Renal cortex interstitium (tissue), 11 donors: ENCODE measurements around the gene TRAF5. TPM values are rescaled to one million over a fixed set of nuclear protein-coding genes. Genes with fewer than 3 reads are reported as not detected.
"Not testable (repeated sequence)": the region's sequence is repeated elsewhere in the genome, so short reads cannot be mapped to it uniquely, and the experiment has no call there.

ENCODE experiments used
- DNase-seq, 11 donors: peaks; one replicate each; pipeline ENCODE4 v3.0.0-alpha.2; 2013; ENCODE audit warnings: low read depth in 9 of 11, low spot score in 4 of 11; ENCODE audit errors: extremely low read depth in 1 of 11
- polyA plus RNA-seq, 3 donors: library from polyadenylated mRNA; unstranded; fragments of 120-200 nt; gene quantifications; one replicate each; pipeline ENCODE4 v1.2.1, GENCODE V29; 2013; ENCODE audit not compliant: insufficient read length in 3 of 3

Gene TRAF5
- polyA plus RNA-seq, 3 donors: 13.2 to 29.0 (median 18.3) TPM

DNA sequence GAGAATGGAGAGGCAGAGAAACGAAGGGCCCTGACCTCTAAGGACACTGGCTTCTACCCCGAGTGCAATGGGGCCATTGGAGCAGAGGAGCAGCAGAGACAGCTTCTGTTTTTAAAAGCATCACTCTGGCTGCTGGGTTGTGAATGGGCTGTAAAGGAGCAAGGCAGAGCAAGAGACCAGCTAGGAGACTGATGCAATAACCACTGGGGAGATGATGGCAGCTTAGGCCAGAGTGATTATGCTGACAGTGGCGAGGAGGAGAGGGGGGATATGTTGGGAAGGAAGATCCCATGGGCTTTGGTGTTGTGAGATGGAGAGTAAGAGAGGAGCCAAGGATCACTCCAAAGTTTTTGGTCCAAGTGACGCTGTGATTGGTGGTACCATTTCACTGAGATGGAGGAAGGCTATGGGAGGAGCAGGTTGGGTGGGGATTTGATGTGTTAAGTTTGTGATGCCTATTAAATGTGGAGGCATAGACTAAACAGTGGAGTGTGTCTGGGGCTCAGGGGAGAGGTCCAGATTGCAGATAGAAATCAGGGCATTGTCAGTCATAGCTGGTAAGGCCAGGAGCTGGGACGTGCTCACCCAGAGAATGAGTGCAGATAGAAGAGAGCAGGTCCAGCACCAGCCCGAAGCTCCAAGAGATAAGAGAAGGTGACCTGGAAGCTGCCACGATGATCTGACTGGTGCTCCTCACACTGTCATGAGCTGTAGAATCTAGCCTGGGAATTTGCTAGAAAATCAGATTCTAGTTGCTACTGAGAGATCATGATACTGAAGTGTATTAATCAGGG lies 11.0 kb downstream of the TRAF5 start:
- no peak for DNase-seq

DNA sequence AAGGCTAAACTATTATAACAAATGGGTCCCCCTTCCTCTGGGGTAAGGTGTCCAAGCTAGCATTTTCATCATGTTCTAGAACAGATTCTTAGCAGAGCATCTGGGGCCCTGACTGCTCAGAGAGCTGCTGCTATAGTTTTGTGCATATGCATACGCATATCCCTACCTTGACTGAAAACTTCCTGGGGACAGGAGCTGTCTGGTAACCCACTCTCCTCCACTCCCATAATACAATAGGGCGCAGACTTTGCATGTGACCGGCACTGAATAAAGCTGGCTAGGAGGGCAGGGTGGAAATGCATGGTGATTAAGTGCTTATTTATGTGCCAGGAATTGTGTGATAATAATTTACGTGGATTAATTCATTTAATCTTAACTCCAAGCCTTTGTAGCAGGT lies 11.6 kb downstream of the TRAF5 start:
- no peak for DNase-seq

DNA sequence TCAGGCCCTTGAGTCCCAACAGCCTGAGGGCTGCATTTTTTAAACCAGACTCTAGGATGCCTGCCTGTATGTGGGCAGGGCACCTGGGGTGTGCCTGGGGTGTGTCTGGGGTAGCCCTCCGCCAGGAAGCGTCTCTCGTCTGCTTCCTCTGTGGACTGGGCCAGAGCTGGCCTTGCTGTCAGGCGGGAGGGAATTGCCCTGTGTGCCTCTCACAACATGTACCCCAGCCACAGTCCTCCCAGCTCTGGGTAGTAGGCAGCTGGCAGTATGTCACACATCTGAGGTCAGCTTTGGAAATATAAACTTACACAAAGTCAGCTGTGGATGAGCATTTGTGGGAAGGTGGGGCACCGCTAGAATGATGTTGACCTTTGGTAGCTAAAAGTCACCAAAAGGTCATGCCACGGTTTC lies 13.0 kb downstream of the TRAF5 start:
- no peak for DNase-seq

DNA sequence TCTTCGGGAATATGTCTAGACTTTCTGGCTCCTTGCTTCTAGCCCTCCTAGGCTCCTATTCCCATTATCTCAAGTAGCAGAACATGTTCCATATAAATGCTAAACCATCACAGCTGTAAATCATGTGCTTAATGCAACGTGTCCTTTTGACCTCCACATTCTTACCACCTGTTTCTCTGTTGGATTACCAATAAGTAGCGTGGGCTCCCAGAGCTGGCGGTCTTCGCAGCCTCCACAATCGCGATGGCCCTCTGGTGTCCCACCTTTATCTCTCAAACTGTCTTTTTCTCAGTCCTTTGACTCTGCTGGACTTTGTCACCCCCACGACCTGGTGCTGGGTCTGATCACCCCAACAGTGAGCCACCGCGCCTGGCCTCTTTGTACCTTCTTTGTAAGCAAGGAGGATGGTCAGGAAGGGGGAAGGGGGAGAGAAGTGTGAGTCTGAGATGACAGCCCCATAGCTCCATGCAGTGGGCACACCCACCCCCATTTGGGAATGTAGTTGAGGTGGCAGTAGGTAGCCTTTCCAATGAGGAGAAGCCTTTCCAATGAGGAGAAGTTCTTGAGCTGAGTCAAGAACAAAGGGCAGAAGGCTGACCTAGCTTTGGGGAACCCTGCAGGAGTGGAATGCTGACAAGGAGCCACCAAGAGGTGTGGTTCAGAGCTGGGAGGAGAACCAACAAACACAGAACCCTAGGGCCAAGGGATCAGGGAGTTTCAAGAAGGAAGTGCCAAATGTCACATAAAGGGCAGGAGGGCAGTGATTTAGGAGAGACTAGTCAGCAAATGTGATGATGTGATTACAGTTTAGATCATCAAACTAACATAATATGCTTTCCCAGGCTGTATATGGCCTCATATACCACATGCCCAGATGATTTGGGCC lies 14.2 kb downstream of the TRAF5 start:
- no peak for DNase-seq

DNA sequence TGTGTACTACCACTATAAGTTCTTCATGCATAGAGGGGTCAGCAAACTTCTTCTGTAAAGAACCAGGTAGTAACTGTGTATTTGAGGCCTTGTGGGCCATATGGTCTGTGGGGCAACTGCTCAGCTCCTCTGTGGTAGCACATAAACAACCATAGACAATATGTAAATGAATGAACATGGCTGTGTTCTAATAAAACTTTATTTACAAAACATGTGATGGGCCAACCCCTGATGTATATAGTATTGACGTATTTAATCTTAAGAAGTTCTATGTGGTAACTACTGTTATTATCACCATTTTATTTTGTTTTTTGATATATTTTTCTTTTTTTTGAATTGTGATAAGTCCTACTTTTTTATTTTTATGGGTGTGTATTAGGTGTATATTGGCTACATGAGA lies 15.4 kb downstream of the TRAF5 start:
- no peak for DNase-seq

DNA sequence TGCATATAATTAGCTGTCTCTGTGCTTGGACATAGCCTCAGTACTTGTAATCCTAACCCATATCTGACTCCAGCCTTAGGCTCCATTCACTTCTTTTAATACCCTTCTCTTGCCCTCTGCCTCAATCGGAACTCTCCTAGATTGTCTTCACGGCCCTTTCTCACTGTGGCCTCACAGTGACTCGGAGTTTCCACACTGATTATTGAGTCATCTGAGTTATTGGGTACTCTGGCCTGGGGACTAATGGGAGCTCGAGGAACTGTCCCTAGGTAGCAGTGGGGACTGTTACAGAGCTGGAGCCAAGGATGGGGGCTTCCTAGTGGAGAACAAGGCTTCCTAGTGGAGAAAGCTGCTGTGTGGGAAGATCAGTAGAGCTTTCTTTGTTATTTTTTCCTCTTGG lies 17.0 kb downstream of the TRAF5 start:
- DNase-seq: no peak

DNA sequence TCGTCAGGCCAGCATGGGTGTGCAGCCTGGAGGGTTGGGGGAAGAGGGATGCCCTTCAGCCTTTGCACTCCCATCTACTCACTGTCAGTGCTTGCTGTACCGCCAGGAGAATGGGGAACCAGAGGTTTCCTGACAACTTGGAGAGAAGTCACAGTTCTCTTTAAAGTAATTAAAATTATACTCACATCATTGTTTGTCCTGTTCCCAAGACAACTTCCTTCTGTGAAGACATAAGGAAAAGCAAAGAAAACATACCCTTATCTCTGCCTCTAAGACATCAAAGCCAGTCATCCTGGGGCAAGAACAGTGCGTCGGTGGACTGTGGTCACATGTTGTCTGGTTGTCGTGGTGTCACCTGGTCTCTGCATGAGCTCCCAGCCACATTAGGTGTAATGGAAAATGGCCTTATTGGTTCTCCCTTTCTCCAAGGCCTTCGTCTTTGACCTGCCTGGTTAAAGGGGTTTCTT lies 17.6 kb downstream of the TRAF5 start:
- no peak for DNase-seq

DNA sequence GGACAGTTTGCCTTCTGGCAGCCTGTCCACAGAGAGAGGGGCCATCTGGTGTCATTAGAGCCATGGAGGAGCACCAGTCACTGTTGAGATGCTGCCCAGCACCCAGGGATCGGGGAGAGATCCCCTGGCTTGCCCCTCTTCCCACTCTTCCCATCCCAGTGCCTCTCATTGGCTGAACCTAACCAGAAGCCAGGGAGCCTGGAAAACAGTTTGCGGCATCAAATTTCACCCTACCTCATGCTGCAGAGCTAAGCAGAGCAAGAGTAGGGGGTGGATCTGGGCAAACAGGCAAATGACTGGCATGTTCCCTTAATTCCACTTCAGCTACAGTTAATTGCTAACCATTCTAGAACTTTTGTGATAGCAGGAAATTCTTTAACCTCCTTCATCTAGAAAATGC lies 19.1 kb downstream of the TRAF5 start:
- DNase-seq: no peak

DNA sequence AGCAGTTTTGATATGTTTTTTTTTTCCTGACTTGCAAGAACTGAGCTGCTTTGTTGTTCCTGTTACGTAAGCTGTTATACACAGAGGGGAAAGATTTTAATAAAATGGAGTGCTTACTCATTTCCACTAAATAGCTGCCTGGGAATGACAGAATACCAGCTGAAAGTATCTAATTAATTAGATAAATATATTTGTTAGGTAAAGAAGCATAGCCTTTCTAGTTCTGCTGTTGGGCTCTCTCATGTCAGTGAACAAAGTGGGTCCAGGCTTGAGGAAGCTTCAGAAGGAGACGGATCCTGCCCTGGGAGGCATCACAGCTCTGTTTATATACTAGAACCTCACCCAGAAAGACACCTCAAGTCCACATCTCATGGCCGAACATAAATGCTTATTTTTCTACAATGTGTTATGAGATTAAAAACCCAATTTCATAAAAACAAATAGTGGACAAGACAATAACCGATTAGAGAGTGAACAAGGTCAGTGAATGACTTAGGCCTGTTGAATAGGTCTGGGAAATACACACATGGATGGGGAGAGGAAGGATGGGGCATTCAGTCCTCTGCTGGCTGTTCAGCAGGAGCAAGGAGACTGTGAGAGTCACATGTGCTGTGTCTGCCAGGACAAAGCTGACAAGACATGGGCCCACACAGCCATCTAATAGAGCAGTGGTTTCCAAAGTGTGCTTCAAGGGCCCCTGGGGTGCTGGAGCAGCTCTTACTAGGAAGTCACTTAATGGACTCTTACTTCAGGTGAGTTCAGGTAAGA lies 20.6 kb downstream of the TRAF5 start:
- DNase-seq: no peak

DNA sequence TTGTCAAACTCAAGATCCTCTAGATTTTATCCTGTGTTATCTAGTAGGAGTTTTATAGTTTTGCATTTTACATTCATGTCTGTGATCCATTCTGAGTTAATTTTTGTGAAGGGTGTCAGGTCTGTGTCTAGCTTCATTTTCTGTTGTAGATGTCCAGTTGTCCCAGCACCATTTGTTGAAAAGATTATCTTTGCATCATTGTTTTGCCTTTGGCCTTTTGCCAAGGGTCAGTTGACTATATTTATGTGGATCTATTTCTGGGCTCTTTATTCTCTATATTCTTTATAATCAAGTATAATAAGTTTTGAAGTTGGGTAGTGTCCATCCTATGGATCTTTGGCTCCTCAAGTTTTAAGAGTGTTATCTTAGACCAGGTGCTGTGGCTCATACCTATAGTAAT lies 21.9 kb downstream of the TRAF5 start:
- no peak for DNase-seq

DNA sequence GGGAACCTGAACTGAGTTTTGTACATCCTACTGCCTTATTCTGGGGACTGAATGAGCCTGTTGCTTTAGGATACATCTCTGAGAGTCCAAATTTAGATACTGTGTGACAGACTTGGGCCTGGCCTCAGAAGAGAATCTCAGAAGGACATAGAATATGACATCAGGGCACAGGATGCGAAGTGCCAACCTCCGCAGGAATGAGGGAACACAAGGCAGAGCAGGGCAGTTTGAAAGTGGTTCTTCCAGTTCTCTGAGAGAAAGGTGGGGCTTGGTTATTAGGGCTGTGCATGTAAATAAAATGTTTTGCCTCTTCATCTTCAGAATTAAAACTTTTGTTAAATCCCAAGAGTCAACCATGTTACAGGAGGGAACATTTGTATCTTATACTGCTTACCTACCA lies 23.1 kb downstream of the TRAF5 start:
- DNase-seq: no peak

DNA sequence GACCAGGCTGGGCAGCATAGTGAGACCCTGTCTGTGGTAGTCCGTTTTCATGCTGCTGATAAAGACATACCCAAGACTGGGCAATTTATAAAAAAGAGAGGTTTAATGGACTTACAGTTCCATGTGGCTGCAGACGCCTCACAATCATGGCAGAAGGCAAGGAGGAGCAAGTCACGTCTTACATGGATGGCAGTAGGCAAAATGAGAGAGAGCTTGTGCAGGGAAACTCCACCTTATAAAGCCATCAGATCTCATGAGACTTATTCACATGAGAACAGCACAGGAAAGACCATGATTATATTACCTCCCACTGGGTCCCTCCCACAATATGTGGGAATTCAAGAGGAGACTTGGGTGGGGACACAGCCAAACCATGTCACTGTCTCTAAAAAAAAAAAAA lies 25.4 kb downstream of the TRAF5 start:
- not testable (repeated sequence) for DNase-seq

DNA sequence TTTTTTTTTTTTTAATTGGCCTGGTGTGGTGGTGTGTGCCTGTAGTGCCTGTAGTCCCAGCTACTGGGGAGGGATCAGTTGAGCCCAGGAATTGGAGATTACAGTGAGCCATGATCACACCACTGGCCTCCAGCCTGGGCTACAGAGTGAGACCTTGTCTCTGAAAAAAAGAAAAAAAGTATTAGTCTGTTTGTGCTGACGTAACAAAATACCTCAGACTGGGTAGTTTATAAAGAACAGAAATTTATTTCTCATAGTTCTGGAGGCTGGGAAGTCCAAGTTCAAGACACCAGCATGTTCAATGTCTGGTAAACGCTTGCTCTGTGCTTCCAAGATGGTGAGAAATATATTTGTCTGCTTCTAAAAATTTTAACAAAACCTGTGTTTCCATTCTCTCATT lies 25.8 kb downstream of the TRAF5 start:
- DNase-seq: no peak

DNA sequence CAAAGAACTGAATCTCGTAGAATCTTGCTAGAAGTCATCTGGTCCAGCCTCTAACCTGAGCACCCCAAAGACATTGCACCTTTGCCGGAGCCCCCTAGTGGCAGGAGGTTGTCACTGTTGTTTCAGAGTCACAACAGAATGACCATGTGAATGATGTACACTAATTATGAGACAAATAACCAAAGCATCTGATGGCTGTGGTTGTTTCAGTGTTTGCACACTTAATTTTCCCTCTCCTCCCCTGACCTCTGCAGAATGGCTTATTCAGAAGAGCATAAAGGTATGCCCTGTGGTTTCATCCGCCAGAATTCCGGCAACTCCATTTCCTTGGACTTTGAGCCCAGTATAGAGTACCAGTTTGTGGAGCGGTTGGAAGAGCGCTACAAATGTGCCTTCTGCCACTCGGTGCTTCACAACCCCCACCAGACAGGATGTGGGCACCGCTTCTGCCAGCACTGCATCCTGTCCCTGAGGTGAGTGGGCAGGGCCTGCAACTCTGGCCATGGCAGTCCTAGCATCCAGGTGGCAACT lies 26.4 kb downstream of the TRAF5 start:
- DNase-seq: no peak

DNA sequence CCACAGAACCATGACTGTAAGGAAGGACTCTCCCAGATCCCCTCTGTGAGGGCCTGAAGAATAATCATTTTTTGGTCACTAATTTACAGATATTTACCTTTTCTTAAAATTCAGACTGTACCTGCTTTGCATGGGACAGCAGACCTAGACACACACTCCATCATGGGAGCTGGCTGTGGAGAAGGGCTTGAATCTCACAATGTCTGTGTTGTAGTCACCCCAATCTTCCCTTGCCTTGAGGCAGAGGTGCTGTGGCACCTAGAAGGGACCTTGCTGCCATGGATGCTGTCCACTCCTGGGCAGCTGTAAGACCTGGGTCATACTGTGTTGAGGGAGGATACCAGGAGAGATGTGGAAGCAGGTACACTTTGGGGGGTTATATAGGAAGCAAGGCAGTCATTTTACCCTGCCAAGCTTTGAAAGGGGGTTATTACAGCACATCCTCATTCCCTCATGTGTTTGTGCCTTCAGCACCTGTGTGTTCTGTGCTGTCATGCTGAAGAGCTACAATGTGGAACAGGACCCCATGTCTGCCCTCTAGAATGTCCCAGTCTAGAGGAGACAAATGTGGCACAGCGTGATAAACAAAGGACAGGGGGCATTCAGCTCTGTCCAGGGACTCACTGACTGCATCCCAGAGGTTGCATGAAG lies 27.1 kb downstream of the TRAF5 start:
- no peak for DNase-seq

DNA sequence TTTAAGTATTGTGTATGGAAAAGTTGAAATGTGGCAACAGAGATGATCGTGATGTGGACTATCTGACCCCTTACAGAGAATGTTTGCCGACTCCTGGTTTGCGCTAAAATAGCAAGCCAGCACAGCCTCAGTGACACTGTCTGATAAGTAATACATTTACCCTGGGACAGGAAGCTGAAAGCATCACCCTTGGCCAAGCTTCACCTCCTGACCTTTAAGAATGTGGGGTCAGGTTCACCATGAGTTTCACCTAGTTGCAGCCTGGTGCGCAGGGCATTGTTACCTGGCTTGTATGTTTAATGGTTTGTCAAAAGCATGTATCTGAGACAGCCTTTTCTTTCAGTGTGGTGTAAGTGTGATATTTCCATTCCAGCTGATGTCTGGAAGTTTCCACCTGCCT lies 29.2 kb downstream of the TRAF5 start:
- DNase-seq: no peak

DNA sequence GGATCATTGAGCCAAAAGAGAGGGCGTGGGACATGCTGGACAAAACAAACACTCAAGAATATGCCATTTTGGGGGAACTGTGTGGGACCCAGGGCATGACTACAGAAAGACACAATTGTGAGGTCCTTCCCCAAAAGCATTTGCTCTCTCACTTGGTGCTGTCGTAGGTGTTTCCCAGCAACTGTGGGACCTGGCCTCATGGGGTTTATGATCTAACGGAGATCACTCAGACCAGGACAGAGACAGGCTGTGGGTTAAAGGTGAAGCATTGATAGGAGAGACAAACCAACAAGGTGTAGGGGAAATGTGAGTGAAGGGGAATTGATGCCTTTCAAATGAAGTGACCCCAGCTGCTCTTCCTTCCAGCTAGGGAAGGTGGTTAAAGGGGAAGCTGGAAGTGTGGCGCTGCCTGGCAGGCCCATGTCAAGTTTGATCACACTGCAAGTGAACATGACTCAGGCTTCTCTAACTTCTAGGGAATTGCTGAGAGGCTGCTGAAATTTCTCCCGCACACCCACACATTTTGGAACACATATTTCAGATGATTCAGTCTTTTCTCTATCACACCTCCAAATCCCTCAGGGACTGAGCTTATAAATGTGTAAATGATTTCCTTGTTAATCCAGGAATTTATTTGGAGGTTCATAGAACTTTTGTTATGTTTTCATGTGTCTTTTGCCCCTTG lies 30.2 kb downstream of the TRAF5 start:
- no peak for DNase-seq

DNA sequence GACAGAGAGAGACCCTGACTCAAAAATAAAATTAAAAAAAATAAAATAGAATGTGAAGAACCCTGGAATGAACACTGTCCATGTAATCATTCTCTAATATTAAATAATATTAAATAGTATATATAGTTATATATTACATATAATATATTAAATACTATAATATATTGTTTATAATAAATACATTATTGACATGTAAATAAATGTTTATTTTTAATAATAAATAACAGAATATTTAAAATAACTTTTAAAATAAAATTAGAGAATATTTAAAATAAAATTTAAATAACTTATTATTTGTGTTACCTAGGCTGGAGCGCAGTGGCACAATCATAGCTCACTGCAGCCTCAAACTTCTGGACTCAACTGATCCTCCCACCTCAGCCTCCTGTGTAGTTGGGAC lies 32.1 kb downstream of the TRAF5 start:
- no peak for DNase-seq
